Hepatocyte (in vitro differentiated cells): Measurements from ENCODE around the gene SCP2. TPM values are rescaled to one million over a fixed set of nuclear protein-coding genes. Genes with fewer than 3 reads are reported as not detected.
A peak's percentile ranks its signal among the peaks of the same experiment; 100 is the strongest.

Source experiments
- DNase-seq: peaks from one replicate; pipeline ENCODE4 v3.0.0-alpha.2; 2016; ENCODE audit warnings: low spot score
- H2AFZ ChIP-seq: fragments of 200-600 bp; sonication (generic); 2 replicates; pipeline ENCODE4 v1.6.0; 2016; ENCODE audit warnings: antibody characterized with exemption, mild to moderate bottlenecking
- H3K27ac ChIP-seq: fragments of 200-600 bp; sonication (generic); 2 replicates; pipeline ENCODE4 v1.5.1; 2016; ENCODE audit warnings: mild to moderate bottlenecking
- H3K27me3 ChIP-seq: fragments of 200-600 bp; sonication (generic); 2 replicates; pipeline ENCODE4 v1.6.1; 2016
- H3K36me3 ChIP-seq: fragments of 200-600 bp; sonication (generic); replicated peaks from 2 replicates; pipeline ENCODE4 v1.5.1; 2016; ENCODE audit warnings: low read depth; ENCODE audit not compliant: insufficient read depth
- H3K4me1 ChIP-seq: fragments of 200-600 bp; sonication (generic); 2 replicates; pipeline ENCODE4 v1.5.1; 2016; ENCODE audit warnings: mild to moderate bottlenecking, moderate library complexity; ENCODE audit not compliant: insufficient read depth
- H3K4me2 ChIP-seq: fragments of 200-600 bp; sonication (generic); 2 replicates; pipeline ENCODE4 v1.6.0; 2016
- H3K4me3 ChIP-seq: fragments of 200-600 bp; sonication (generic); 2 replicates; pipeline ENCODE4 v1.5.1; 2016; ENCODE audit warnings: mild to moderate bottlenecking
- H3K79me2 ChIP-seq: fragments of 200-600 bp; sonication (generic); 2 replicates; pipeline ENCODE4 v1.6.0; 2017; ENCODE audit warnings: mild to moderate bottlenecking
- H3K9me2 ChIP-seq: fragments of 200-600 bp; sonication (generic); replicated peaks from 2 replicates; pipeline ENCODE4 v1.6.0; 2017; ENCODE audit warnings: mild to moderate bottlenecking; ENCODE audit not compliant: insufficient read depth
- H3K9me3 ChIP-seq: fragments of 200-600 bp; sonication (generic); 2 replicates; pipeline ENCODE4 v1.5.1; 2016; ENCODE audit warnings: low read depth, mild to moderate bottlenecking
- H4K20me1 ChIP-seq: fragments of 200-600 bp; sonication (generic); 2 replicates; pipeline ENCODE4 v1.6.0; 2016; ENCODE audit warnings: mild to moderate bottlenecking; ENCODE audit not compliant: insufficient read depth, poor library complexity, severe bottlenecking
- EZH2 ChIP-seq: fragments of 200-600 bp; sonication (generic); IDR thresholded peaks from 2 replicates; pipeline ENCODE4 v1.6.1; 2016; ENCODE audit warnings: antibody characterized with exemption, mild to moderate bottlenecking, borderline replicate concordance
- EZH2phosphoT487 ChIP-seq: fragments of 200-600 bp; sonication (generic); IDR thresholded peaks from one replicate; pipeline ENCODE4 v1.6.1; 2018; ENCODE audit warnings: antibody characterized with exemption, mild to moderate bottlenecking, low read depth, moderate library complexity; ENCODE audit not compliant: unreplicated experiment, severe bottlenecking
- WGBS: methylation state at CpG from one replicate; pipeline ENCODE4 v1.1.6; 2016; ENCODE audit warnings: low lambda C conversion rate; ENCODE audit errors: missing lambda C conversion rate; 5-methylcytosine and 5-hydroxymethylcytosine counted together
- polyA plus RNA-seq: library from polyadenylated mRNA; unstranded; fragments of >200 nt; fragmentation: Nextera tagmentation; extraction: Ambion mirVana; gene quantifications from 2 replicates; pipeline ENCODE4 v1.2.1, GENCODE V29; 2016
- total RNA-seq: library from RNA; depleted of rRNA; stranded (reverse); fragments of >200 nt; gene quantifications from 2 replicates; pipeline ENCODE4 v1.2.3, GENCODE V29; 2014
- TF ChIP-seq, protein P1 (sequence below): fragments of 200-600 bp; sonication (generic); IDR thresholded peaks from 2 replicates; pipeline ENCODE4 v1.5.1; 2016; ENCODE audit warnings: antibody characterized with exemption, mild to moderate bottlenecking; ENCODE audit not compliant: poor library complexity

SCP2 gene
- total and polyA plus RNA-seq, 2 experiments from 2014 or later, result 201 to 310 TPM

DNA sequence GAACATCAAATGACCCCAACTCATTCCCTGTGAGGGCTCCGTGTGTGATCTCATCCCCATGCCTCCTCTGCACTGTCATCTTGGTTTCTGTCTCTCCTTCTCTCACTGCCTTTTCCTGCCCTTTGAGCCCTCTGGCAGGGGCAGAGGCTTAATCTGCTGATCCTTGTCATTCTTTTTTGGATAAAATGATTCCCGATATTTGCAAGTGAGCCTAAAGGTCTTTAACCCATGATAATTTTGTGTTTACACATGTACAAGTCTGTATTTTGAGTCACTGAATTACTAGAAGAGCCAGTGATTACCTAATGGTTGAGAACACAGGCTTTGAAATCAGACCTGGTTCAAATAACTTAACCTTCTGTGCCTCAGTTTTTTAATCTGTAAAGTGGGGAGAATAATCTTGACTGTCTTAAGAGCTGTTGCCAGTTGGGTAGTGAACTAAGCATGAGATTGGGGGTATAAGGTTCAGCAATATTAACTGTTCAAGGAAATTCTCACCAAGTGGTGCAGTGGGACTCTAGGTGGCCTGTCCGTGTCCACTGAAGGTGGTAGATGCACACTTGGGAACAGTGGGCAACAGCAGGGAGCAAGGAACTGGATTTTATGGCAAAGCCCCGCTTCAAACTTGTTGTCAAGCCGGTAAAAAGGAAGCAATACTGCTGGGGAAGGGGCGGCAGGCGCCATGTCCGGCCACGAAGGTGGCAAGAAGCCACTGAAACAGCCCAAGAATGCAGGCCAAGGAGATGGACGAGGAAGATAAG is 7.2 kb upstream of the SCP2 start:
- H3K4me3 ChIP-seq, result no peak overlapping the region
- no peaks in the 10 kb centered on the region for H3K27me3 ChIP-seq
- no peak for DNase-seq
- TF ChIP-seq, protein P1, sequence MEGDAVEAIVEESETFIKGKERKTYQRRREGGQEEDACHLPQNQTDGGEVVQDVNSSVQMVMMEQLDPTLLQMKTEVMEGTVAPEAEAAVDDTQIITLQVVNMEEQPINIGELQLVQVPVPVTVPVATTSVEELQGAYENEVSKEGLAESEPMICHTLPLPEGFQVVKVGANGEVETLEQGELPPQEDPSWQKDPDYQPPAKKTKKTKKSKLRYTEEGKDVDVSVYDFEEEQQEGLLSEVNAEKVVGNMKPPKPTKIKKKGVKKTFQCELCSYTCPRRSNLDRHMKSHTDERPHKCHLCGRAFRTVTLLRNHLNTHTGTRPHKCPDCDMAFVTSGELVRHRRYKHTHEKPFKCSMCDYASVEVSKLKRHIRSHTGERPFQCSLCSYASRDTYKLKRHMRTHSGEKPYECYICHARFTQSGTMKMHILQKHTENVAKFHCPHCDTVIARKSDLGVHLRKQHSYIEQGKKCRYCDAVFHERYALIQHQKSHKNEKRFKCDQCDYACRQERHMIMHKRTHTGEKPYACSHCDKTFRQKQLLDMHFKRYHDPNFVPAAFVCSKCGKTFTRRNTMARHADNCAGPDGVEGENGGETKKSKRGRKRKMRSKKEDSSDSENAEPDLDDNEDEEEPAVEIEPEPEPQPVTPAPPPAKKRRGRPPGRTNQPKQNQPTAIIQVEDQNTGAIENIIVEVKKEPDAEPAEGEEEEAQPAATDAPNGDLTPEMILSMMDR, result no peak
- TF ChIP-seq EZH2 (no peak), EZH2phosphoT487 (no peak)
- no peak overlapping the region for H2AFZ ChIP-seq
- H3K27ac ChIP-seq, result no peak overlapping the region
- no peaks in the 10 kb centered on the region for H3K36me3 ChIP-seq
- peaks cover 17% of the 10 kb centered on the region for H3K79me2 ChIP-seq
- H3K9me2 ChIP-seq, result no peaks in the 10 kb centered on the region
- H4K20me1 ChIP-seq, result no peaks in the 10 kb centered on the region
- WGBS, result 92% methylated on average over 10 of the region's 10 CpGs
- peak overlapping the region; percentile 94 for H3K4me2 ChIP-seq
- no peaks in the 10 kb centered on the region for H3K4me1 ChIP-seq
- no peaks in the 10 kb centered on the region for H3K9me3 ChIP-seq

DNA sequence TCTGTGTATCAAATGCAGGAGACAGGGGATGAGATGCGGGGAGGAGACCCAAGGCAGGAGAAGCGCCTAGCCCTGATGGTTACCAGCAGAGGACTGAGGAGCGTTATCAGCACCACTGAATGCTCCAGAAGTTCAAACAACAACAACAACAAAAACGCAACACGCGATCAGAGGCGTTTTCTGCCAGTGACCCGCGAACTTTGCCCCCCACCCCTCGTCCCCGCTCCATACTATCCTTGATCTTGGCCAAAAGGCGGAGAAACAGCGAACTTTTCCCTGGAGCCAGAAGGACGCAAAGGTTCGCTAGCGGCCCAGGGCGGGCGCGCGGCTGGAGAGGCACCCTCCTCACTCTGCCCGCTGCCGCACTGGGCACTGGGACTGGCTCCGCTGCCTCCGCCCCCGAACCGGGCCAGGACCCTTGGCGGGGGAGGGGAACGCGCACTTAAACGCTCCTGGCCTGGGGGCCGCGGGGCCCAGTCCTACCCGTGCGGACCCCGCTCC is 6.2 kb upstream of the SCP2 start:
- WGBS, result 23% methylated on average over 22 of the region's 35 CpGs
- no peaks in the 10 kb centered on the region for H3K4me1 ChIP-seq
- no peaks in the 10 kb centered on the region for H3K27me3 ChIP-seq
- H3K4me3 ChIP-seq, result peak overlapping the region; percentile 74
- peak; percentile 54 for DNase-seq
- no peak for TF ChIP-seq EZH2
- no peak for TF ChIP-seq EZH2phosphoT487
- TF ChIP-seq, protein P1, result no peak
- no peaks in the 10 kb centered on the region for H4K20me1 ChIP-seq
- H3K36me3 ChIP-seq, result no peaks in the 10 kb centered on the region
- peaks cover 17% of the 10 kb centered on the region for H3K79me2 ChIP-seq
- no peaks in the 10 kb centered on the region for H3K9me3 ChIP-seq
- H3K27ac ChIP-seq, result peak overlapping the region; percentile 81
- no peaks in the 10 kb centered on the region for H3K9me2 ChIP-seq
- H2AFZ ChIP-seq, result peak overlapping the region; percentile 73
- H3K4me2 ChIP-seq, result peak overlapping the region; percentile 94

DNA sequence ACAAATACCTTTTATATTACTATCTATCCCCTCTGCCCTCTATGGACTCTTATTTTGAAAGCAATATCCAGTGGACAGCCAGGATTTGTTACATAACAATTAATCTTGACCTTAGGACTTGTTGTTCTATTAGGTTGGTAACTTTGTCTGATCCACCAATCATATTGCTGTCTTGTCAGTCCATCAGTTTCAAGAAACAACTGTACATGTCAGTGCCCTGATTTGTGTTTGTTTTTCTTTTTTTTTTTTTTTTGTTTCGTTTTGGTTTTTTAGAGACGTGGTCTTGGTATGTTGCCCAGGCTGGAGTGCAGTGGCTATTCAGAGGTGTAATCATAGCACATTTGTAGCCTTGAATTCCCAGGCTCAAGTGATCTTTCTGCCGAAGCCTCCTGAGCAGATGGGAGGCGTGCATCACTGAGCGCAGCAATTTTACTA is 1.5 kb upstream of the SCP2 start:
- H3K9me3 ChIP-seq, result no peaks in the 10 kb centered on the region
- no peak for DNase-seq
- no peaks in the 10 kb centered on the region for H3K36me3 ChIP-seq
- H3K9me2 ChIP-seq, result no peaks in the 10 kb centered on the region
- H4K20me1 ChIP-seq, result no peaks in the 10 kb centered on the region
- no peak overlapping the region for H3K27ac ChIP-seq
- TF ChIP-seq, protein P1, result no peak
- TF ChIP-seq EZH2 (no peak), EZH2phosphoT487 (no peak)
- WGBS, result 66% methylated on average over 5 of the region's 5 CpGs
- H3K79me2 ChIP-seq, result peaks cover 25% of the 10 kb centered on the region
- no peak overlapping the region for H3K4me3 ChIP-seq
- no peaks in the 10 kb centered on the region for H3K27me3 ChIP-seq
- H3K4me2 ChIP-seq, result no peak overlapping the region
- H2AFZ ChIP-seq, result no peak overlapping the region
- H3K4me1 ChIP-seq, result no peaks in the 10 kb centered on the region

DNA sequence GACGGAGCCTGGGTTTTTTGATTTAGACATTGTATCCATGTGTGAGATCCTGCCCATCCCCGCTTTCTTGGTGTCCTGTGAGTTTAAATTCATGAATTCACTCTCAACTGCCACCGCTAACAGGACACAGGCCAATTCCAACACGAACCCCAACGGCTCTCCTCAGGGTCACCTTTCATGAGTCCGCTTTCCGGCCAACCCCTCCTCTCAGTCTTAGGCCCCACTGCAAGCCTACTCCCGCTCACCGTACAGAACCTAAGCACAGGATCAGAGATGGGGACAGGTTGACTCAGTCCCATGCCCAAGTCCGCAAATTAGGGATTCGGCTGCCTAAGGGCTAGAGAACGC is 238 bp upstream of the SCP2 start:
- H3K27me3 ChIP-seq, result no peaks in the 10 kb centered on the region
- DNase-seq, result no peak
- H2AFZ ChIP-seq, result peak overlapping the region; percentile 98
- H3K79me2 ChIP-seq, result peaks cover 26% of the 10 kb centered on the region
- H3K9me2 ChIP-seq, result no peaks in the 10 kb centered on the region
- no peaks in the 10 kb centered on the region for H4K20me1 ChIP-seq
- no peaks in the 10 kb centered on the region for H3K36me3 ChIP-seq
- no peaks in the 10 kb centered on the region for H3K9me3 ChIP-seq
- no peaks in the 10 kb centered on the region for H3K4me1 ChIP-seq
- H3K27ac ChIP-seq, result peak overlapping the region; percentile 37
- TF ChIP-seq EZH2phosphoT487 (no peak), EZH2 (no peak)
- TF ChIP-seq, protein P1, result no peak
- H3K4me3 ChIP-seq, result peak overlapping the region; percentile 63
- 30% methylated on average over 9 of the region's 12 CpGs for WGBS
- H3K4me2 ChIP-seq, result peak overlapping the region; percentile 98
